Thoracic aorta (tissue), 2 donors: ENCODE measurements around the gene CTXN1. TPM values are rescaled to one million over a fixed set of nuclear protein-coding genes. Genes with fewer than 3 reads are reported as not detected.

ENCODE experiments used
- ATAC-seq: fragments of 150-250 bp; one replicate; pipeline ENCODE4 v1.8.0; 2017; ENCODE audit warnings: low read depth; ENCODE audit not compliant: insufficient number of reproducible peaks, low FRiP score
- DNase-seq: peaks from one replicate; pipeline ENCODE4 v3.0.0-alpha.2; 2020; ENCODE audit warnings: low spot score
- H3K27ac ChIP-seq, 2 donors: fragments of 200-600 bp; sonication (generic); 1 replicate in 1 of 2; 2 replicates in 1 of 2; pipeline ENCODE4 v1.5.1; 2016; ENCODE audit warnings: mild to moderate bottlenecking in 2 of 2, moderate library complexity in 2 of 2
- H3K27me3 ChIP-seq: fragments of 200-600 bp; sonication (generic); replicated peaks from 2 replicates; pipeline ENCODE4 v1.6.0; 2016; ENCODE audit warnings: mild to moderate bottlenecking; ENCODE audit not compliant: insufficient read depth
- H3K36me3 ChIP-seq: fragments of 200-600 bp; sonication (generic); one replicate; pipeline ENCODE4 v1.5.1; 2016
- H3K4me1 ChIP-seq, 2 donors: fragments of 200-600 bp; sonication (generic); 1 replicate in 1 of 2; 2 replicates in 1 of 2; pipeline versions ENCODE4 v1.5.1 to v1.6.0; 2016; ENCODE audit warnings: low read depth in 2 of 2, mild to moderate bottlenecking in 1 of 2; ENCODE audit not compliant: control insufficient read depth in 1 of 2
- H3K4me3 ChIP-seq: fragments of 200-600 bp; sonication (generic); 2 replicates; pipeline ENCODE4 v1.5.1; 2016; ENCODE audit warnings: mild to moderate bottlenecking
- H3K9me3 ChIP-seq: fragments of 200-600 bp; sonication (generic); 2 replicates; pipeline ENCODE4 v1.5.1; 2016
- total RNA-seq, 2 donors: library from RNA; depleted of rRNA; stranded (reverse); fragments of >200 nt; gene quantifications; one replicate each; pipeline versions ENCODE4 v1.1.0 to v1.2.3, GENCODE V29; 2016
- TF ChIP-seq, protein P1 (sequence below): fragments of 200-600 bp; sonication (generic); IDR thresholded peaks from one replicate; pipeline ENCODE4 v1.5.1; 2019; ENCODE audit warnings: antibody characterized with exemption

CTXN1 gene
- total RNA-seq, 2 donors from 2014 or later: 0.54 TPM; not detected in 1

DNA sequence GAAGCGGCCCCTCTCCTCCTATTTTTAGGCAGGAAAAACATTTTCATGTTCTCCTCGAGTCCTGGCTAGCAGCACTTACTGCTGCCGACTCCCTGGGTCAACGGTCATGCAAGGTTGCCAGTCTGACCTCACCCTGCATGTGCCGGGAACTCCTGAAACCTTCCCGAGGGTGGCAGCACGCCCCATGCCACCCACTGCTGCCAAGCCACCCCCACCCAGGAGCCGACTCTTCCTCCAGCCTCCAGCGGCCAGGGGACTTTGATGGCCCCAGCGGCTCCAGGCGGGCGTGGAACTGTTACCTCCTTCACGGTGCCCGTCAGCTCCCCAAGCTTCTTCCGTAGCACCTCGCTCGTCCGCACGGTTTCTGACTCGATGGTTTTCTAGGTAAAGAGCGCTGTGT is 8.8 kb upstream of the CTXN1 start:
- no peak overlapping the region for H3K27ac ChIP-seq
- H3K36me3 ChIP-seq: peaks cover 72% of the 10 kb centered on the region
- ATAC-seq: no peak

DNA sequence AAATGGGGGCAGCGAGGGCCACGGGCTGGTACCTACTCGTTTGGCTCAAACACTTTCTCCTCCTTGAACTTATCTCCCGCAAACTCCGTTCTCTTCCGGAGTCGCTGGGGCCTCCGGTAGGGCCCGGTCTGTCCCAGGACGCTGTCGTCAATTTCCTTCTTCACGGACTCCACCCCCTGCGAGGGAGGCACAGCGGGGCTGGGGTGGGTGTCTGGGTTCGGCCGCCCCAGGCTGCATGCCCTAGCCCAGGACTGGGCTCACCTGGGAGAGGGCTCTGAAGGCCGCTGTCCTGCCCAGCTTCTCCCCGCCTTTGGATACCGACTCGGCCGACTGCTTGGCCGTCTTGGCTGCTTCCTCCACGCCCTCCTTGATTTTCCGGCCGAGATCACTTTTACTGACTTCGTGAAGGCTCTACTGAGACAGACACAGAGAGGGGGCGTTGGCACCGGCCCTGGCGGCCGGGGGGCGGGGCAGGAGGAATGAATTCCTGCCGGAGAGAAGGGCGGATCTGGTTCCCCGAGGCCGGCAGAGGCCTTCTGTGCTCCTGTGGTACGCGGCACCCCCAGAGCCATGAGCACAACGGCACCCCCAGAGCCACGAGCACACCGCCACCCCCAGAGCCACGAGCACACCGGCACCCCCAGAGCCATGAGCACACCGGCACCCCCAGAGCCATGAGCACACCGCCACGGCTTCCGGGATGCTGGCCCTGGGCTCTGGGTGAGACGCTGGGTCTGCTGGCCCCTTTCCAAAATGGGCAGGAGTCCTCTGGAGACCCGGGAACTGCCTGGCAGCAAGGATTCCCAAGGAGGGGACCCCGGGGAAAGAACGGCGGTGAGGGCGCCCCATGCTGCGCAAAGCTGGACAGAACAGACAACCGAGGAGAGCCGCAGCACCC is 8.1 kb upstream of the CTXN1 start:
- Histone ChIP-seq H3K4me1 (peaks cover 15 to 24% of the 10 kb centered on the region in 2 donors), H3K36me3 (peaks cover 72% of the 10 kb centered on the region), H3K4me3 (no peak overlapping the region), H3K9me3 (no peaks in the 10 kb centered on the region), H3K27ac (no peak overlapping the region), H3K27me3 (no peaks in the 10 kb centered on the region)
- ATAC-seq (no peak), DNase-seq (no peak)
- TF ChIP-seq, protein P1, sequence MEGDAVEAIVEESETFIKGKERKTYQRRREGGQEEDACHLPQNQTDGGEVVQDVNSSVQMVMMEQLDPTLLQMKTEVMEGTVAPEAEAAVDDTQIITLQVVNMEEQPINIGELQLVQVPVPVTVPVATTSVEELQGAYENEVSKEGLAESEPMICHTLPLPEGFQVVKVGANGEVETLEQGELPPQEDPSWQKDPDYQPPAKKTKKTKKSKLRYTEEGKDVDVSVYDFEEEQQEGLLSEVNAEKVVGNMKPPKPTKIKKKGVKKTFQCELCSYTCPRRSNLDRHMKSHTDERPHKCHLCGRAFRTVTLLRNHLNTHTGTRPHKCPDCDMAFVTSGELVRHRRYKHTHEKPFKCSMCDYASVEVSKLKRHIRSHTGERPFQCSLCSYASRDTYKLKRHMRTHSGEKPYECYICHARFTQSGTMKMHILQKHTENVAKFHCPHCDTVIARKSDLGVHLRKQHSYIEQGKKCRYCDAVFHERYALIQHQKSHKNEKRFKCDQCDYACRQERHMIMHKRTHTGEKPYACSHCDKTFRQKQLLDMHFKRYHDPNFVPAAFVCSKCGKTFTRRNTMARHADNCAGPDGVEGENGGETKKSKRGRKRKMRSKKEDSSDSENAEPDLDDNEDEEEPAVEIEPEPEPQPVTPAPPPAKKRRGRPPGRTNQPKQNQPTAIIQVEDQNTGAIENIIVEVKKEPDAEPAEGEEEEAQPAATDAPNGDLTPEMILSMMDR: no peak

More for the DNA sequence above, 8.8 kb upstream of the CTXN1 start:
- TF ChIP-seq, protein P1: no peak
- Histone ChIP-seq H3K4me3 (no peak overlapping the region), H3K27me3 (no peaks in the 10 kb centered on the region), H3K9me3 (no peaks in the 10 kb centered on the region), H3K4me1 (peaks cover 8 to 17% of the 10 kb centered on the region in 2 donors)
- no peak for DNase-seq

DNA sequence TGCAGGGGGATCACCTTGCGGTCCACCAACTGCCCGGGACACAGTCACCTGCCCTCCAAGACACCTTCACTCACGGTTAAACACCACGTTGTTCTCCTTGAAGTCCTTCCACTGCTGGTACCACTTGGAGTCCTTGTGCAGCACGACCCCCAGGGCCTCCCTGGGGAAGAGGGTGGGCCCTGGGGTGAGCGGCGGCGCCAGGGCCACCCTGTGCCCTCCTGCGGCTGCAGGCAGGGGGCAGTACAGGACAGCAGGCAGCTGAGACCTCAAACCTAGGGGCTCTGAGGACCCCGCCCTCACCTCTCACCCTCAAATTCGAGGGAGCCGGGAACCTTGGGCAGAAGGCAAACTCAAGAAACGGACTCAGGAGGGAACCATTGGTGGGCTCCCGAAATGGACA is 7.5 kb upstream of the CTXN1 start:
- Histone ChIP-seq H3K4me3 (no peak overlapping the region), H3K27me3 (no peaks in the 10 kb centered on the region), H3K36me3 (peaks cover 72% of the 10 kb centered on the region), H3K9me3 (no peaks in the 10 kb centered on the region), H3K27ac (no peak overlapping the region), H3K4me1 (peaks cover 16 to 27% of the 10 kb centered on the region in 2 donors)
- TF ChIP-seq, protein P1: no peak
- DNase-seq (no peak), ATAC-seq (no peak)

DNA sequence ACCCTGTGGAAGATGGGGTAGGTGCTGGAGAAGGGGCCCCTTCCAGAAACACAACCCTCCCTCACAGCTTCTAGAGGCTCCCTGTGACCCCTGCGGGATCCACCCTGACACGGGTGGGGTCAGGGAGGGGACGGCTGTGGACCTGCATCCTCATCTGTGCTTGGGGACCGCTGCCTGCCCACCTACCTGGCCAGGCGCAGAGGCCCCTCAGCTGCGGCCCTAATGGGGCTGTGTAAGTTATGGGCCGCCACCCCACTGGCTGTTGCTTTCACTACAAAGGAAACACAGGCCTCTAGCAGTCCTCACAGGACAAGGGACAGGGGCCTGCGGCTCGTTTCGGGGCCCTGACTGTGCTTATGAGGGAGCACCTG is 7.0 kb upstream of the CTXN1 start:
- Histone ChIP-seq H3K36me3 (peaks cover 67% of the 10 kb centered on the region), H3K27me3 (no peaks in the 10 kb centered on the region), H3K27ac (no peak overlapping the region), H3K9me3 (no peaks in the 10 kb centered on the region), H3K4me1 (peaks cover 21 to 32% of the 10 kb centered on the region in 2 donors), H3K4me3 (no peak overlapping the region)
- TF ChIP-seq, protein P1: no peak
- ATAC-seq: no peak
- no peak for DNase-seq

DNA sequence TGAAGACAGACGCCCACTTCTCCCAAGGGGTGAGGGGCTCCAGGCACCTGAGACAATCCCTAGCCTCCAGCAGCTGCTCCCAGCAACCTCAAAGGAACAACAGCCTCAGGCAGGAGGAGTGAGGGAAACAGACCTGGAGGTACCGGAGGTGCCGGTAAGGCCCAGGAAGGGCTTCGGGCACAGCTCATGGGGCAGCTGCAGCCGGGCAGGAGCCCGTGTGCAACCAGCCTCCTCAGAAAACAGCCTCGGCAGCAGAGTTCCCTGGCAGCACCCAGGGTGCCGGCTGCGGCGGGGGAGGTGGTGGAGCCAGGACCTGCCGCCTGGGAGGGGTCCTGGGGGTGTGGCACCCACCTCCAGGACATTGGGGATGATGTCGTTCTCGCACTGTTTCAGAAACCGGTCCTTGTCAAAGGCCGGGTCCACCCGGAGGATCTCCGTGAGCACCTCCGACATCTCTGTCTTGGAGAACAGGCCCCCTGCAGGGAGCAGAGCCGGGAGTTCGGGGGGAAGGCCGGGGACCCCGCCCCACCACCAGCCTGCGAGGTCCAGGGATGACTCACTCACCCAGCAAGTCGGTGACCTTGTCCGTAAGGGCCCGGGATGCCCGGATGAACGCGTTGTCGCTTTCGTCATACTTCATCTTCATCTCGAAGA is 6.5 kb upstream of the CTXN1 start:
- ATAC-seq: no peak
- TF ChIP-seq, protein P1: no peak
- H3K9me3 ChIP-seq: no peaks in the 10 kb centered on the region
- H3K27ac ChIP-seq: no peak overlapping the region
- H3K27me3 ChIP-seq: no peaks in the 10 kb centered on the region
- H3K4me3 ChIP-seq: no peak overlapping the region
- H3K4me1 ChIP-seq: peaks cover 25 to 37% of the 10 kb centered on the region in 2 donors
- DNase-seq: no peak
- H3K36me3 ChIP-seq: peaks cover 62% of the 10 kb centered on the region
